Aorta (tissue), 5 donors: Measurements from ENCODE around the gene INPP5D. TPM values are rescaled to one million over a fixed set of nuclear protein-coding genes. Genes with fewer than 3 reads are reported as not detected.
"Not testable (repeated sequence)": the region's sequence is repeated elsewhere in the genome, so short reads cannot be mapped to it uniquely, and the experiment has no call there.

ENCODE experiments used
- ATAC-seq: fragments of 200-7000 bp; cut with Tn5 transposase; one replicate; pipeline ENCODE4 v1.9.1; 2022; ENCODE audit warnings: moderate library complexity; ENCODE audit not compliant: low FRiP score
- DNase-seq, 2 donors: peaks; one replicate each; pipeline ENCODE4 v3.0.0-alpha.2; 2020
- H3K27ac ChIP-seq, 2 donors: one replicate each; pipeline ENCODE4 v1.5.1; 2013; ENCODE audit warnings: low read length in 2 of 2, mild to moderate bottlenecking in 2 of 2, moderate library complexity in 2 of 2, control low read depth in 1 of 2, inconsistent platforms in 1 of 2, low read depth in 1 of 2
- H3K27me3 ChIP-seq, 2 donors: one replicate each; pipeline ENCODE4 v1.6.1; 2013; ENCODE audit warnings: control low read depth in 1 of 2, low read length in 1 of 2, mild to moderate bottlenecking in 1 of 2, moderate library complexity in 1 of 2; ENCODE audit not compliant: insufficient read depth in 2 of 2, control insufficient read depth in 1 of 2
- H3K36me3 ChIP-seq, 2 donors: one replicate each; pipeline ENCODE4 v1.6.1; 2013; ENCODE audit warnings: control low read depth in 1 of 2, low read length in 1 of 2, mild to moderate bottlenecking in 1 of 2; ENCODE audit not compliant: insufficient read depth in 2 of 2, control insufficient read depth in 1 of 2
- H3K4me1 ChIP-seq, 2 donors: one replicate each; pipeline ENCODE4 v1.6.1; 2013; ENCODE audit warnings: low read length in 2 of 2, control low read depth in 1 of 2, mild to moderate bottlenecking in 1 of 2, moderate library complexity in 1 of 2; ENCODE audit not compliant: insufficient read depth in 2 of 2, control insufficient read depth in 1 of 2
- H3K4me3 ChIP-seq, 2 donors: one replicate each; pipeline ENCODE4 v1.5.1; 2013; ENCODE audit warnings: low read length in 2 of 2, control low read depth in 1 of 2, mild to moderate bottlenecking in 1 of 2
- H3K9me3 ChIP-seq: one replicate; pipeline ENCODE4 v1.6.1; 2013; ENCODE audit warnings: mild to moderate bottlenecking, low read length; ENCODE audit not compliant: control insufficient read depth
- WGBS, 2 donors: extraction: QIAGEN DNeasy Blood & Tissue Kit; methylation state at CpG; one replicate each; pipeline ENCODE4 v1.1.7; 2013; 5-methylcytosine and 5-hydroxymethylcytosine counted together
- intact Hi-C, 2 donors: fragments of 100-400 bp; cut with DNase I; formaldehyde crosslinking; loops; one replicate each; pipeline versions ENCODE4 v1.14.2 to v1.15.0; 2022
- polyA plus RNA-seq, 2 donors: library from polyadenylated mRNA; stranded (reverse); fragments of 200-250 nt; gene quantifications; one replicate each; pipeline ENCODE4 v1.2.3, GENCODE V29; 2013
- total RNA-seq, 2 donors: library from RNA; stranded (reverse); fragmentation: NEBNext Ultra II Directional; extraction: Animal tissue kit (Norgen Biotek cat#: 25700); gene quantifications; one replicate each; pipeline ENCODE4 v1.2.1, GENCODE V29; 2021
- donor health status: healthy with polysubstance abuse.
- donor health status: Bipolar disorder and iron deficiency.
- donor health status: DM: no; HTN: no; CAD: no.
- donor health status: DM: no; HTN: no; CAD: no.
- donor health status: DM: yes; HTN: yes; CAD: no.

The INPP5D gene
- total and polyA plus RNA-seq, 4 donors: 0.95 to 51.2 (median 17.2) TPM

DNA sequence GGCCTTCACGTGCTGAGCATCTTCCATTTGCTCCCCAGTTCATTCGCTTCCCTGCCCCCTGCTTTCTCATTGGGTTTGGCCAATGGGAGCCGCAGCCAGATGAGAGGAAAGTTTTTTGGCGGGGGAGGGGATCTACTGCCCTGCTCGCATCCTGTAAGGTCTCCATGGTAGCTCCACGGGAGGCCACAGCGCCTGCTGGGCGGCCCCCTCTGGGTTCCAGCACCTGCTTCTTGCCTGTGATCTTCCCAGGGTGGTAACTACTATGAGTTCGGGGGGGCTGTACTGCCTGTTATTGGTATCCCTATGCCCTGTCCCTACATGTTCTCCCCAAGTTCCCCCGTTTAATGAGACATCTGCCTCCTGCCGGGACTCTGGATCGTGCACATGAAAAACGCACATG is 57.2 kb downstream of the INPP5D start:
- no peak overlapping the region for H3K27ac ChIP-seq
- no peaks in the 10 kb centered on the region for H3K4me1 ChIP-seq
- peak in 1 of 2 donors; percentile 49 for DNase-seq
- H3K27me3 ChIP-seq: no peaks in the 10 kb centered on the region
- WGBS, 2 donors: 85 to 87% methylated on average over 13 of the region's 13 CpGs
- ATAC-seq: no peak
- H3K36me3 ChIP-seq: no peaks in the 10 kb centered on the region
- H3K9me3 ChIP-seq: no peaks in the 10 kb centered on the region
- intact Hi-C loops: no loop called here
- H3K4me3 ChIP-seq: no peak overlapping the region

DNA sequence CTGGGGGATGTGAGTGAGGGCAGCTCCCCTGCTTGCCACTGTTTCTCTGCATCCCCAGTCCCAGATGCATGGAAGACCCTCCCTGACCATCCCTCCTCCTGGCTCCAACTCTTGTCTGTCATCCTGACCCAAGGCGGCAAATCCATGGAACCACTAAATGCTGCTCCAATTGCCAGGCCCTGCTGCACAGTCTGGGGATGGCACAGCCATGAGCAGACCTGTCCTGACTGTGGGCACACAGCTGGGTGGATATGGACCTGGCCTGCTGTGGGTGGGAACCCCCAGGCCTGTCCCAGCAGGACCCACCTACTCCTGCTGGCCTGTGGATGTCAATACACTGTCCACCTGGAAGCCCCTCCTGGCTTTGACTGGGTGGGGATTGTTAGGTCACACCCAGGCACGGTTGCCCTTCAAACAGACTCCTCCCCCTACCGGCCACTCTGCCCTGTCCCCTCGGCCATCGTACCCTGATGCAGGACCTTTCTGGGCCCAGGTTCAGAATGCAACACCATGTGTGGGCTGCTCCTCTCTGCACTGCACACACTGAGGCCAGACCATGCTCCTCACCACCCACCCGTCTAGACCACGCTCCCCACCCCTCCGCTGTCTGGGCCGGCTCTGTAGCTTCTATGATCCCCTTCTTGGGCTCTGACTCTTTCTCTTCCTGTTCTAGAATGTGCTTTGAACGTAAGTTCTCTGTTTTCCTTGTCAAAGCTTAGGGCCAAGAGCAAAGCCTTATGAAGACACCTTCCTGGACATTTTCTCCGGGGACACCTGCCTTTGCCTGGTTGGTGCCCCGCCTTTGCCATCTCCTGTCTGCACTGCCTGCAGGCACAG is 57.9 kb downstream of the INPP5D start:
- Histone ChIP-seq H3K9me3 (no peaks in the 10 kb centered on the region), H3K4me1 (no peaks in the 10 kb centered on the region), H3K36me3 (no peaks in the 10 kb centered on the region), H3K4me3 (no peak overlapping the region), H3K27ac (no peak overlapping the region), H3K27me3 (no peaks in the 10 kb centered on the region)
- peak in 1 of 2 donors; percentile 64 for DNase-seq
- intact Hi-C loops: no loop called here
- ATAC-seq: no peak
- WGBS, 2 donors: 83 to 86% methylated on average over 12 of the region's 12 CpGs

GRCh38 chr2:233118648-233119000 is 58.5 kb downstream of the INPP5D start:
- intact Hi-C loops: no loop called here
- H3K27ac ChIP-seq: no peak overlapping the region
- no peaks in the 10 kb centered on the region for H3K4me1 ChIP-seq
- no peaks in the 10 kb centered on the region for H3K27me3 ChIP-seq
- WGBS, 2 donors: 43 to 45% methylated on average over 9 of the region's 9 CpGs
- ATAC-seq (no peak), DNase-seq (peak in 1 of 2 donors; percentile 42)
- H3K9me3 ChIP-seq: no peaks in the 10 kb centered on the region
- H3K4me3 ChIP-seq: no peak overlapping the region
- H3K36me3 ChIP-seq: no peaks in the 10 kb centered on the region

- Histone ChIP-seq H3K4me3 (no peak overlapping the region), H3K36me3 (no peaks in the 10 kb centered on the region), H3K4me1 (no peaks in the 10 kb centered on the region), H3K9me3 (no peaks in the 10 kb centered on the region), H3K27ac (no peak overlapping the region), H3K27me3 (no peaks in the 10 kb centered on the region)
- intact Hi-C loops: no loop called here
- WGBS, 2 donors: 63 to 72% methylated on average over 8 of the region's 8 CpGs
- DNase-seq (no peak), ATAC-seq (no peak)
These were observed 59.0 kb downstream of the INPP5D start for GRCh38 chr2:233119123-233119522.

- no peak overlapping the region for H3K27ac ChIP-seq
- H3K9me3 ChIP-seq: no peaks in the 10 kb centered on the region
- H3K27me3 ChIP-seq: no peaks in the 10 kb centered on the region
- no peaks in the 10 kb centered on the region for H3K36me3 ChIP-seq
- H3K4me1 ChIP-seq: no peaks in the 10 kb centered on the region
- H3K4me3 ChIP-seq: no peak overlapping the region
- peak in 1 of 2 donors; percentile 44 for DNase-seq
- ATAC-seq: no peak
- intact Hi-C loops: no loop called here
- 96 to 97% methylated on average over 7 of the region's 7 CpGs for WGBS, 2 donors
These were observed 59.7 kb downstream of the INPP5D start for GRCh38 chr2:233119806-233120205.

DNA sequence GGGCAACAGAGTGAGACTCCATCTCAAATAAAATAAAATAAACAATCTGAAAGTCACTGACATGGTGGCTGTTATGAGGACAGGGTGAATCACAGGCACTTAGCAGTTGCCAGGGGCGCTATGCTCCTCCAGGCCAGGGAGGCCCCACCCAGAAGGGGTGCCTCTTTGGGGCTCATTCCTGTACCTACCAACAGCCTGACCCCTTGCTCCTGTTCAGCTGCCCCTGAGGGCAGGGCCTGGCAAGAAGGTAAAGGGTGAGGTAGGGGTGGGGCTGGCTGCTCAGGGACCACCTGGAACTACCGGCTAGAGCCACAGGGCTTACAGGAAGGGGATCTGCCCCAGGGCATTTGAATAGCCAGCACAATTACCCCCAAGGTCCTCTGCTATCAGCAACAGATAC is 60.3 kb downstream of the INPP5D start:
- H3K9me3 ChIP-seq: no peaks in the 10 kb centered on the region
- no peak overlapping the region for H3K27ac ChIP-seq
- ATAC-seq (no peak), DNase-seq (peak in 1 of 2 donors; percentile 40)
- H3K36me3 ChIP-seq: no peaks in the 10 kb centered on the region
- no peaks in the 10 kb centered on the region for H3K27me3 ChIP-seq
- WGBS, 2 donors: 80 to 90% methylated on average over 2 of the region's 2 CpGs
- no peak overlapping the region for H3K4me3 ChIP-seq
- intact Hi-C loops: no loop called here
- H3K4me1 ChIP-seq: no peaks in the 10 kb centered on the region

DNA sequence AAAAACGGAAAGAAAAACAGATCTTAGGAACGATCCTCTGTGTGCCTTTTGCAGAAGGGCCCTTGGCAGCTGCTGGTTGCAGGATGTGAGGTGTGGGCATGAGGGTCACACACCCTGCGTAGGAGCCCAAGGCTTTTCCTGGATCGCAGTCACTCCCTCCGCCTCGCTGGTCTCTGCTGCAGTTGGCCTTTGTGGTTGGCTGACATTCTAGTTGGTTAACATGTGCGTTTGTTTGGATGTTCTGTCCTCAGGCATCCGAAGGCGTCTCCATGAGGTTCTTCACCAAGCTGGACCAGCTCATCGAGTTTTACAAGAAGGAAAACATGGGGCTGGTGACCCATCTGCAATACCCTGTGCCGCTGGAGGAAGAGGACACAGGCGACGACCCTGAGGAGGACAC is 61.7 kb downstream of the INPP5D start:
- ATAC-seq: no peak
- Histone ChIP-seq H3K36me3 (no peaks in the 10 kb centered on the region), H3K27me3 (no peaks in the 10 kb centered on the region), H3K4me3 (no peak overlapping the region), H3K27ac (no peak overlapping the region), H3K4me1 (no peaks in the 10 kb centered on the region), H3K9me3 (no peaks in the 10 kb centered on the region)
- DNase-seq: peak in 1 of 2 donors; percentile 33
- WGBS, 2 donors: 78 to 81% methylated on average over 13 of the region's 13 CpGs
- intact Hi-C loops: no loop called here

GRCh38 chr2:233122541-233122940 is 62.4 kb downstream of the INPP5D start:
- ATAC-seq (no peak), DNase-seq (peak in 1 of 2 donors; percentile 5)
- Histone ChIP-seq H3K4me1 (no peaks in the 10 kb centered on the region), H3K36me3 (no peaks in the 10 kb centered on the region), H3K9me3 (no peaks in the 10 kb centered on the region), H3K4me3 (no peak overlapping the region), H3K27me3 (no peaks in the 10 kb centered on the region), H3K27ac (no peak overlapping the region)
- intact Hi-C loops: no loop called here
- 92 to 94% methylated on average over 5 of the region's 5 CpGs for WGBS, 2 donors

- H3K4me3 ChIP-seq, DNase-seq, H3K36me3 ChIP-seq, H3K9me3 ChIP-seq, H3K27me3 ChIP-seq, ATAC-seq, H3K27ac ChIP-seq, intact Hi-C loops, H3K4me1 ChIP-seq: not testable (repeated sequence)
- 36 to 66% methylated on average over 2 of the region's 2 CpGs for WGBS, 2 donors
These were observed 63.4 kb downstream of the INPP5D start for GRCh38 chr2:233123576-233123975.
